ENCODE measurements around the gene PIM3.

PIM3 gene

GRCh38 chr22:49996119-49996517, 35.5 kb downstream of the PIM3 start:
- no peak for DNase-seq (ENCODE audit: low read depth, low spot score)
- in situ Hi-C loops (cut with HindIII; ENCODE audit: low sequenced_read_pairs): no loop called here
- no peak overlapping the region for H3K4me3 ChIP-seq (ENCODE audit: low read depth, low read length)
- TF ChIP-seq, protein P1, sequence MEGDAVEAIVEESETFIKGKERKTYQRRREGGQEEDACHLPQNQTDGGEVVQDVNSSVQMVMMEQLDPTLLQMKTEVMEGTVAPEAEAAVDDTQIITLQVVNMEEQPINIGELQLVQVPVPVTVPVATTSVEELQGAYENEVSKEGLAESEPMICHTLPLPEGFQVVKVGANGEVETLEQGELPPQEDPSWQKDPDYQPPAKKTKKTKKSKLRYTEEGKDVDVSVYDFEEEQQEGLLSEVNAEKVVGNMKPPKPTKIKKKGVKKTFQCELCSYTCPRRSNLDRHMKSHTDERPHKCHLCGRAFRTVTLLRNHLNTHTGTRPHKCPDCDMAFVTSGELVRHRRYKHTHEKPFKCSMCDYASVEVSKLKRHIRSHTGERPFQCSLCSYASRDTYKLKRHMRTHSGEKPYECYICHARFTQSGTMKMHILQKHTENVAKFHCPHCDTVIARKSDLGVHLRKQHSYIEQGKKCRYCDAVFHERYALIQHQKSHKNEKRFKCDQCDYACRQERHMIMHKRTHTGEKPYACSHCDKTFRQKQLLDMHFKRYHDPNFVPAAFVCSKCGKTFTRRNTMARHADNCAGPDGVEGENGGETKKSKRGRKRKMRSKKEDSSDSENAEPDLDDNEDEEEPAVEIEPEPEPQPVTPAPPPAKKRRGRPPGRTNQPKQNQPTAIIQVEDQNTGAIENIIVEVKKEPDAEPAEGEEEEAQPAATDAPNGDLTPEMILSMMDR (IDR thresholded peaks at IDR 0.05; ENCODE audit: low read depth, low read length): no peak

DNA sequence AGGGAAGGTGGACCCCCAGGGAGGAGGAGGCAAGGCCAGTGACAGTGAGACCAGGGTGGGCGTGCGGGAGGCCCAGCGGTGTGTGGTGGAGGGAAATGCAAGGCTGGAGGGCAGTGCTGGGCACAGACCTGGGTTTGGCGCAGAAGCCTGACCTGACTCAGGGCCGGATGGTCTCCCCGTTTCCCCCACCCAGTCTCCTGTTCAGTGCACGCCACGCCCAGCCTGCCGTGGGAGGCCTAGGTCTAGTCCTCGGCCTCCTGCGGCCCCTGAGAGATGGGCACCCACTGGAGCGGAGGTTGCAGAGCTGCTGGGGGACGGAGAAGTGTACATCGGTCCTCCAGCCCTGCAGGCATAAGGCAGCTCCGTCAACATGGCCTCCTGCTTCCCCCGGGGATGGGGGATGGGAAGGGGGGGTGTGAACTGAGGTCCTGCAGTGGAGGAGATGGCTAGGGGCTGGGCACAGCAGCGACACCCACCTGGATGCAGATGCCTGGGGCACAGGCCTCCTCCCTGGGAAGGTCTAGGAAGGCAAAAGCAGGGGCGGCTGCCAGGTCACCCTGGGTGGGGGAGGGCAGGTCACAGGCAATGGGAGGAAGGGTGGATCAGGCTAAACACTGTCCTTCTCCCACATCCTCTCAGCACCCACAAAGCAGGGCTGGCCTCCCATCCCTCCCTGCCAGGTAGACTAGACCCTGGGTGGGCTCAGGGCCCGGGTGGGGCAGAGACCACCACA, 36.1 kb downstream of the PIM3 start:
- DNase-seq (ENCODE audit: low read depth, low spot score): no peak
- in situ Hi-C loops (cut with HindIII; ENCODE audit: low sequenced_read_pairs): no loop called here
- TF ChIP-seq, protein P1 (IDR thresholded peaks at IDR 0.05; ENCODE audit: low read depth, low read length): no peak
- no peak overlapping the region for H3K4me3 ChIP-seq (ENCODE audit: low read depth, low read length)

- in situ Hi-C loops (cut with HindIII; ENCODE audit: low sequenced_read_pairs): no loop called here
- no peak for DNase-seq (ENCODE audit: low read depth, low spot score)
- H3K4me3 ChIP-seq (ENCODE audit: low read depth, low read length): no peak overlapping the region
- TF ChIP-seq, protein P1 (IDR thresholded peaks at IDR 0.05; ENCODE audit: low read depth, low read length): no peak
Observed at GRCh38 chr22:49997251-49997599, 36.7 kb downstream of the PIM3 start.

GRCh38 chr22:49997932-49998717, 37.6 kb downstream of the PIM3 start:
- TF ChIP-seq, protein P1 (IDR thresholded peaks at IDR 0.05; ENCODE audit: low read depth, low read length): no peak
- H3K4me3 ChIP-seq (ENCODE audit: low read depth, low read length): no peak overlapping the region
- DNase-seq (ENCODE audit: low read depth, low spot score): no peak
- in situ Hi-C loops (cut with HindIII; ENCODE audit: low sequenced_read_pairs): no loop called here

DNA sequence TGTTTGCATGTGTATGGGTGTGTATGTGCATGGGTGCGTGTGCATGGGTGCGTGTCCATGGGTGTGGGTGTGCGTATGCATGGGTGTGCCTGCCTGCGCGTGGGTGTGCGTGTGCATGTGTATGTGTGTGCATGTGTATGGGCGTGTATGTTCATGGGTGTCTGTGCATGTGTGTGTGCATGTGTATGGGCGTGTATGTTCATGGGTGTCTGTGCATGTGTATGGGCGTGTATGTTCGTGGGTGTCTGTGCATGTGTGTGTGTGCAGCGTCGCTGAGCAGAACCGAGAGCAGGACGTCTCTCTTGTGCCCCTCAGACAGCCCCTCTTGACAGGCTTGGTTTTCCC, 38.1 kb downstream of the PIM3 start:
- DNase-seq (ENCODE audit: low read depth, low spot score): no peak

DNA sequence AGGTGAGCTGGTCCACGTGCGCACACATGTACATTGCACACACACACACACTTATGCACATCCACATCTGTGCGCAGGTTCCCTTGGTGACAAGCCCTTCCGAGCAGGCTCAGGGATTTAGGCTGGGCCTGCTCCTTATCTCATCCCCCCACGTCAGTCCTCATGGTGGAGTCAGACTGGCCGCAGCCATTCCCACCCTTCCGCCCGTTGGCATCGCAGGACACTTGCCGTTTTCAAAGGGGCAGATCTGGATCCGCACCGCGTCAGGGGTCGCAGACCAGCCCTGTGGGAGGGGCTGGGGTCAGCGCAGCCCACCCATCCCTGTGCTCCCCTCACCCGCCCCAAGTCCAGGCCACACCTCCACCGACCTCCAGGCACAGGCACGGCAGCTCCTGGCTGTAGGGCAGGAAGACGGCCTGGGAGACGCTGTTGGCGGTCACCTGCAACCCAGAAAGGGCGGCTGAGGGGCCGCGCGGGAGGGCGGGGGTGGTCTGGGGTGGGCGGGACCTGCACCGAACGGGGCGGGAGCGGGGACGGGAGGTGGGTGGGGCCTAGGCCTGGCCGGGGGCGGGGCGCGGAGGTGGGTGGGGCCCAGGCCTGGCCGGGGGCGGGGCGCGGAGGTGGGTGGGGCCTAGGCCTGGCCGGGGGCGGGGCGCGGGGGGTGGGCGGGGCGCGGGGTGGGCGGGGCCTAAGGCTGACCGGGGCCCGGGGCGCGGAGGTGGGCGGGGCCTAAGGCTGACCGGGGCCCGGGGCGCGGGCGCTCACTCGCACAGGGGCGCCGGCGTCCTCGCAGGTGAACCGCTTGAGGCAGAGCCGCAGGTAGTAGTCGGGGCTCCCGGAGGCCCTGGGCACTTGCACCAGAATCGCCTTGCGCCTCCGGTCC, 38.7 kb downstream of the PIM3 start:
- DNase-seq (ENCODE audit: low read depth, low spot score): no peak
- H3K4me3 ChIP-seq (ENCODE audit: low read depth, low read length): no peak overlapping the region
- TF ChIP-seq, protein P1 (IDR thresholded peaks at IDR 0.05; ENCODE audit: low read depth, low read length): no peak
- in situ Hi-C loops (cut with HindIII; ENCODE audit: low sequenced_read_pairs): no loop called here

More for the DNA sequence above, 38.1 kb downstream of the PIM3 start:
- in situ Hi-C loops (cut with HindIII; ENCODE audit: low sequenced_read_pairs): no loop called here
- H3K4me3 ChIP-seq (ENCODE audit: low read depth, low read length): no peak overlapping the region
- TF ChIP-seq, protein P1 (IDR thresholded peaks at IDR 0.05; ENCODE audit: low read depth, low read length): no peak
